Ishikawa (cell line): ENCODE results near the gene REXO1.
A peak's percentile ranks its signal among the peaks of the same experiment; 100 is the strongest.

Experiments
- CREB1 ChIP-seq: IDR thresholded peaks from 2 replicates; pipeline ENCODE4 v1.6.1; 2012; ENCODE audit warnings: low read depth
- EGR1 ChIP-seq: IDR thresholded peaks from 2 replicates; pipeline ENCODE4 v1.6.1; 2012
- EP300 ChIP-seq: IDR thresholded peaks from 2 replicates; pipeline ENCODE4 v1.6.1; 2012; ENCODE audit warnings: borderline replicate concordance
- RAD21 ChIP-seq: IDR thresholded peaks from 2 replicates; pipeline ENCODE4 v1.6.1; 2012; ENCODE audit warnings: low read depth

DNA sequence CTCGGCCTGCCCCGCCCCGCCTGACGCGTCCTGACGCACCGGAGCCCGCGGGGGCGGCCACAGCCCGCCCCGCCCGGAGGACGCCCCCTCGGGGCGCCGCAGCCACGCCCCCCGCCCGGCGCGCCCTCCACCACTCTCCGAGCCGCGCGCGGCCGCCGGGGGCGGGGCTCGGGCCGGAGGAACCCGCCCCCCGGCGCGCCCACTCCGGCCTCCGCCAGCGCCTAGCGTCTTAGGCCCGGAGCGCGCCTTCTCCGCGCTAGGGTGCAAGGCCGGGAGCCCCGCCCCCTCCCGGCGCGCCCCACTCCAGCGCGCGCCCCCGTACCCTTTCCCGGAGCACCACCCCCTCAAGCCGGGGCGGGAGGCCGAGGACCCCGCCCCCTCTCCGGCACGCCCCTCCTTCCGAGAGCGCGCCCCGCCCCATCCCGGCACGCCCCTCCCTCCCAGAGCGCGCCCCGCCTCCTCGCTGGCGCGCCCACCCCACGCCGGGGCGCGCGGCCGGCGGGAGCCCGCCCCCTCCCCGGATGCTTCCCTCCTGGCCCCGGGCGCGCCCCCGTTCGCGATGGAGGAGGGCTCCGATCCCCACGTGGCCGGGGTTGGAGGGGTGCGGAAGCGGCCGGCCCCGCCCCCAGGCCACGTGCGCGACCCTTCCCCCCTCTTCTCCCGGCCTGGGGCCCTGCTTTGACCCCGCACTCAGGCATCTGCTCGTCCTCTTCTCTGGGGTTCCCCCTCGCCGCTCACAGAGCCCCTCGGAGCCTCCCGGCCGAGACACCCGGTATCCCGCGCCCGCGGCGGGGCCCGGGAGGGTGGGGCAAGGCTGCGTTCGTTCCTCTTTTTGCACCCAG is 15.6 kb upstream of the REXO1 start:
- TF ChIP-seq EP300 (no peak), RAD21 (no peak), EGR1 (no peak), CREB1 (peak; percentile 52; the same call in 1 of the 2 replicates)
